WERI-Rb-1 (cell line): ENCODE results near the gene DDR2.

Experiments
- DNase-seq: peaks from one replicate; pipeline ENCODE4 v3.0.0-alpha.2; 2020
- H3K27ac ChIP-seq: fragments of 250-450 bp; sonication (Bioruptor Pico); 2 replicates; pipeline ENCODE4 v1.5.1; 2020; ENCODE audit warnings: mild to moderate bottlenecking, moderate library complexity
- H3K27me3 ChIP-seq: fragments of 250-450 bp; sonication (Bioruptor Pico); 2 replicates; pipeline ENCODE4 v1.5.1; 2021; ENCODE audit warnings: mild to moderate bottlenecking, low read depth, moderate library complexity; ENCODE audit not compliant: insufficient read depth, severe bottlenecking
- H3K36me3 ChIP-seq: fragments of 250-450 bp; sonication (Bioruptor Pico); 2 replicates; pipeline ENCODE4 v1.5.1; 2020; ENCODE audit warnings: mild to moderate bottlenecking, moderate library complexity
- H3K4me3 ChIP-seq: 2 replicates; pipeline ENCODE4 v1.5.1; 2011; ENCODE audit warnings: low read depth, mild to moderate bottlenecking, control low read depth, low read length
- H3K9me3 ChIP-seq: fragments of 250-450 bp; sonication (Bioruptor Pico); 2 replicates; pipeline ENCODE4 v1.5.1; 2021; ENCODE audit warnings: mild to moderate bottlenecking, moderate library complexity; ENCODE audit not compliant: severe bottlenecking
- TF ChIP-seq, protein P1 (sequence below): IDR thresholded peaks from 2 replicates; pipeline ENCODE4 v1.5.1; 2011; ENCODE audit warnings: low read depth, mild to moderate bottlenecking, control low read depth, inconsistent platforms, low read length

Gene DDR2

GRCh38 chr1:162682013-162682419 lies 49.8 kb downstream of the DDR2 start:
- H3K4me3 ChIP-seq: no peak overlapping the region
- no peak for DNase-seq
- no peaks in the 10 kb centered on the region for H3K27me3 ChIP-seq
- H3K9me3 ChIP-seq: no peaks in the 10 kb centered on the region
- TF ChIP-seq, protein P1, sequence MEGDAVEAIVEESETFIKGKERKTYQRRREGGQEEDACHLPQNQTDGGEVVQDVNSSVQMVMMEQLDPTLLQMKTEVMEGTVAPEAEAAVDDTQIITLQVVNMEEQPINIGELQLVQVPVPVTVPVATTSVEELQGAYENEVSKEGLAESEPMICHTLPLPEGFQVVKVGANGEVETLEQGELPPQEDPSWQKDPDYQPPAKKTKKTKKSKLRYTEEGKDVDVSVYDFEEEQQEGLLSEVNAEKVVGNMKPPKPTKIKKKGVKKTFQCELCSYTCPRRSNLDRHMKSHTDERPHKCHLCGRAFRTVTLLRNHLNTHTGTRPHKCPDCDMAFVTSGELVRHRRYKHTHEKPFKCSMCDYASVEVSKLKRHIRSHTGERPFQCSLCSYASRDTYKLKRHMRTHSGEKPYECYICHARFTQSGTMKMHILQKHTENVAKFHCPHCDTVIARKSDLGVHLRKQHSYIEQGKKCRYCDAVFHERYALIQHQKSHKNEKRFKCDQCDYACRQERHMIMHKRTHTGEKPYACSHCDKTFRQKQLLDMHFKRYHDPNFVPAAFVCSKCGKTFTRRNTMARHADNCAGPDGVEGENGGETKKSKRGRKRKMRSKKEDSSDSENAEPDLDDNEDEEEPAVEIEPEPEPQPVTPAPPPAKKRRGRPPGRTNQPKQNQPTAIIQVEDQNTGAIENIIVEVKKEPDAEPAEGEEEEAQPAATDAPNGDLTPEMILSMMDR: no peak
- no peaks in the 10 kb centered on the region for H3K36me3 ChIP-seq
- no peak overlapping the region for H3K27ac ChIP-seq

- H3K36me3 ChIP-seq: no peaks in the 10 kb centered on the region
- no peaks in the 10 kb centered on the region for H3K27me3 ChIP-seq
- H3K9me3 ChIP-seq: no peaks in the 10 kb centered on the region
- TF ChIP-seq, protein P1: no peak
- H3K27ac ChIP-seq: no peak overlapping the region
- no peak for DNase-seq
- H3K4me3 ChIP-seq: no peak overlapping the region
Observed at GRCh38 chr1:162687870-162688269, 55.6 kb downstream of the DDR2 start.

- no peaks in the 10 kb centered on the region for H3K27me3 ChIP-seq
- TF ChIP-seq, protein P1: no peak
- H3K36me3 ChIP-seq: no peaks in the 10 kb centered on the region
- peaks cover 4% of the 10 kb centered on the region for H3K9me3 ChIP-seq
- no peak overlapping the region for H3K27ac ChIP-seq
- no peak overlapping the region for H3K4me3 ChIP-seq
- DNase-seq: no peak
Observed at GRCh38 chr1:162688521-162688920, 56.3 kb downstream of the DDR2 start.

DNA sequence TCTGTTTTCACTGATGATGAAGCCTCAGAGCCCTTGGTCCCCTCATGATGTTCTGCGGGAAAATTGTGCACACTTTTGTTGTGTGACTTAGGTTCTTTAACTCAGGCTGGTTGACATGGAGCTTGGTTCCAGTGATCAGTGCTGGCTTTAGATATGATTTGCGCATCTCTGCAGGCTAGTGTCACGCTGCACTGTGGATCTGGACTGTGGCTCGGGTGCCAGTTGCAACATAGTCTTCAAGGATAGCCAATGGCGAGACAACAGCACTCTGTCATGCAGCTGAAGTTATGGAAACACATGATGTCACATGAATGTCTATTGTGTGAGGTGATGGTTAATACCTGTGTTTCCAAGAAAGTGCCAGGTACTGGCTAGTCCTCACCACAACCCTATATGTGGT lies 56.7 kb downstream of the DDR2 start:
- no peak overlapping the region for H3K27ac ChIP-seq
- no peaks in the 10 kb centered on the region for H3K27me3 ChIP-seq
- H3K9me3 ChIP-seq: peaks cover 4% of the 10 kb centered on the region
- TF ChIP-seq, protein P1: no peak
- H3K36me3 ChIP-seq: no peaks in the 10 kb centered on the region
- H3K4me3 ChIP-seq: no peak overlapping the region
- DNase-seq: no peak

GRCh38 chr1:162689745-162690671 lies 57.7 kb downstream of the DDR2 start:
- H3K27me3 ChIP-seq: no peaks in the 10 kb centered on the region
- H3K4me3 ChIP-seq: no peak overlapping the region
- TF ChIP-seq, protein P1: no peak
- no peak for DNase-seq
- H3K9me3 ChIP-seq: peaks cover 4% of the 10 kb centered on the region
- no peak overlapping the region for H3K27ac ChIP-seq
- H3K36me3 ChIP-seq: no peaks in the 10 kb centered on the region
